Measurements from ENCODE around the gene RASGRP4.

- TF ChIP-seq EZH2 (IDR thresholded peaks at IDR 0.05) (no peak), POLR2AphosphoS5 (IDR thresholded peaks at IDR 0.05; ENCODE audit: borderline replicate concordance, low read depth, low read length) (no peak), FOXP2 (optimal IDR thresholded peaks at IDR 0.05; ENCODE audit: control extremely low read depth, extremely low read length, insufficient read depth) (no peak)
Measured at GRCh38 chr19:38453596-38453995, 27.6 kb upstream of the RASGRP4 start.
